Measurements from ENCODE around the gene GTSE1.
"Not testable (repeated sequence)": the region's sequence is repeated elsewhere in the genome, so short reads cannot be mapped to it uniquely, and the experiment has no call there.

Gene GTSE1

DNA sequence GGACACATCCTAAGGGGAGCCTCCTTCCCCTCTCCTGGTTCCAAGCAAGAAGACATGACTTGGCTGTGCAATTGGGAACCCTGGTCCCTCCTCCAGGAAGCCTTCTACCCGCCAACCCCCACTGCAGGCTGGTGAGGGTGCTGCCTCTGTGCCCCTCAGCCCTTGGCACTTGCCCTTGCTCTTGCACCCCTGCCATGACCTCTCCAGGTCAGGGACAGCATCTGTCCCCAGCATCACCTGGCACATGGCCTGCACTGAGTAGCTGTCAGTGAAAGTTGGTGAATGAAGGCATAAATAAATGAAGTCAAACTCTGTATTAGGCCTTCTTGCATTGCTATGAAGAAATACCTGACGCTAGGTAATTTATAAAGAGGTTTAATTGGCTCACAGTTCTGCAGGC lies 1.9 kb upstream of the GTSE1 start:
- DNase-seq (ENCODE audit: low read depth), result no peak

GRCh38 chr22:46295277-46295971 lies 1.2 kb upstream of the GTSE1 start:
- DNase-seq (ENCODE audit: low read depth), result no peak

- no peak for DNase-seq (ENCODE audit: low read depth)
Measured at GRCh38 chr22:46297151-46297812, 612 bp downstream of the GTSE1 start.

- DNase-seq (ENCODE audit: low read depth), result no peak
Measured at GRCh38 chr22:46299101-46299500, 2.4 kb downstream of the GTSE1 start.

- no peak for DNase-seq (ENCODE audit: low read depth)
Measured at GRCh38 chr22:46300491-46300890, 3.8 kb downstream of the GTSE1 start.

- peak; percentile 44 for DNase-seq (ENCODE audit: low read depth)
Measured at GRCh38 chr22:46303347-46303965, 6.8 kb downstream of the GTSE1 start.

DNA sequence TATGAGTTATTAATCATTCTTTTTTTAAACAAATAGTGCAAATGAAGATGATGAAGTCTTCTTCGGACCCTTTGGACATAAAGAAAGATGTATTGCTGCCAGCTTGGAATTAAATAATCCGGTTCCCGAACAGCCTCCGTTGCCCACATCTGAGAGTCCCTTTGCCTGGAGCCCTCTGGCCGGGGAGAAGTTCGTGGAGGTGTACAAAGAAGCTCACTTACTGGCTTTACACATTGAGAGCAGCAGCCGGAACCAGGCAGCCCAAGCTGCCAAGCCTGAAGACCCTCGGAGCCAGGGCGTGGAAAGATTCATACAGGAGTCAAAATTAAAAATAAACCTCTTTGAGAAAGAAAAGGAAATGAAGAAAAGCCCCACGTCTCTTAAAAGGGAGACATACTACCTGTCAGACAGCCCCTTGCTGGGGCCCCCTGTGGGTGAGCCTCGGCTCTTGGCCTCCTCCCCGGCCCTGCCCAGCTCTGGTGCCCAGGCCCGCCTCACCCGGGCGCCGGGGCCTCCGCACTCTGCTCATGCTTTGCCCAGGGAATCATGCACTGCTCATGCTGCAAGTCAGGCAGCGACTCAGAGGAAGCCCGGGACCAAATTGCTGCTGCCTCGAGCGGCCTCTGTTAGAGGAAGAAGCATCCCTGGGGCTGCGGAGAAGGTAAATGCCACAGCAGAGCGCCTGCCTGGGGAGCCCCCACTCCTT lies 11.8 kb downstream of the GTSE1 start:
- DNase-seq (ENCODE audit: low read depth), result no peak

GRCh38 chr22:46309526-46310085 lies 12.9 kb downstream of the GTSE1 start:
- no peak for DNase-seq (ENCODE audit: low read depth)

GRCh38 chr22:46312056-46312455 lies 15.4 kb downstream of the GTSE1 start:
- no peak for DNase-seq (ENCODE audit: low read depth)

- DNase-seq (ENCODE audit: low read depth), result not testable (repeated sequence)
Measured at GRCh38 chr22:46312848-46313247, 16.2 kb downstream of the GTSE1 start.

DNA sequence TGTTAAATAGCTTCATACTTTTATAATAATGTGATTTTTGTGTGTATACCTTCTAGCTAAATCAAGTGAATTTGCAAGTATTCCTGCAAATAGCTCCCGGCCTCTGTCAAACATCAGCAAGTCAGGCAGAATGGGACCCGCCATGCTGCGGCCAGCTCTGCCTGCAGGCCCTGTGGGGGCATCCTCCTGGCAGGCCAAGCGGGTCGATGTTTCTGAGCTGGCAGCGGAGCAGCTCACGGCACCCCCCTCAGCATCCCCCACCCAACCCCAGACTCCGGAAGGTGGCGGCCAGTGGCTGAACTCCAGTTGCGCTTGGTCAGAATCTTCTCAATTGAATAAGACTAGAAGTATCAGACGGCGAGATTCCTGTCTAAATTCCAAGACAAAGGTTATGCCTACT lies 19.3 kb downstream of the GTSE1 start:
- no peak for DNase-seq (ENCODE audit: low read depth)

GRCh38 chr22:46317646-46318045 lies 21.0 kb downstream of the GTSE1 start:
- DNase-seq (ENCODE audit: low read depth), result no peak

GRCh38 chr22:46318576-46318975 lies 21.9 kb downstream of the GTSE1 start:
- DNase-seq (ENCODE audit: low read depth), result no peak

DNA sequence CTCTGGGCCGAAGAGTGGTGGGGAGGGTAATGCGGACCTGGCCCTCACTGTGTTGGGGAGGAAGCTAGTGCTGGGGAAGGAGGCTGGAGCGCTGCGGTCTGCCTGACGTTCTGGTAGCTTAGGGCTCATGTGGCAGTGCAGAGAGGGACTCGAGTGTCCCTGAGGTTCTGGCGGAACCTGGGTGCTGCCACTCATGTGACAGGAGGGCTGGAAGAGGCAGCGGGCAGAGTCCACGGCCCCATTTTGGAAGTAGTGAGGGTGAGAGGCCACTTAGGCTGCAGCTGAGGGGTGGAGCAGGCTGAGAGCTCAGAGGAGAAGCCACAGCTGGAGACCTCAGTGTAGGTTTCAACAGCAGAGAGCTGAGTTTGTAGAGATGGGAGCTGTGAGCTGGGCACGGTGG lies 22.6 kb downstream of the GTSE1 start:
- no peak for DNase-seq (ENCODE audit: low read depth)

DNA sequence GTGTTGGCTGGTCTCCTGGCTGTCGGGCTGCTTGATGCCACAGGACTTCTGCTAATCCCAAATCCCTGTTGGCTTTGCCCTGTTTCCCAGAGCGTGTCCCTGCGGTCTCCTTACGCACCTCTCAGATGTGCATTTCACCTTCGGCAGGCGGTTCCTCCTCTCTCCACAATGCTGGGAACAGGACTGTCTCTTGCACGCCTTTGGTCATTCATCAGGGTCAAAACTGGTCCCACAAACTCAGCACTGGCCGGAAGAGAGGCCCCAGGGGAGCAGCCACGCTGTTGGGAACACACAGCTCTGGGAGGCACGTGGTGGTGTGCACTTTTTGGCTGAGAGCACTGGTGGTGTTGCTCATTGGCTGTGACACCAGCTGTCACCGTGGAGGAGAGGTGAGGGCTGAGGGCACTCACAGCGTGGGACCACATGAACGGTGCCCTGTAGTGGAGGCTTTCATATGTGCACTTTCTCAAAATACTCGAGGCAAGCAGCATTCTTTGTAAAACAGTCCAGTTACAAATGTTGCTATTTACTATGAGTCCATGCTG lies 23.6 kb downstream of the GTSE1 start:
- DNase-seq (ENCODE audit: low read depth), result no peak

- DNase-seq (ENCODE audit: low read depth), result no peak
Measured at GRCh38 chr22:46320716-46321386, 24.2 kb downstream of the GTSE1 start.

- DNase-seq (ENCODE audit: low read depth), result no peak
Measured at GRCh38 chr22:46322711-46323110, 26.0 kb downstream of the GTSE1 start.

- DNase-seq (ENCODE audit: low read depth), result no peak
Measured at GRCh38 chr22:46323162-46323561, 26.5 kb downstream of the GTSE1 start.

DNA sequence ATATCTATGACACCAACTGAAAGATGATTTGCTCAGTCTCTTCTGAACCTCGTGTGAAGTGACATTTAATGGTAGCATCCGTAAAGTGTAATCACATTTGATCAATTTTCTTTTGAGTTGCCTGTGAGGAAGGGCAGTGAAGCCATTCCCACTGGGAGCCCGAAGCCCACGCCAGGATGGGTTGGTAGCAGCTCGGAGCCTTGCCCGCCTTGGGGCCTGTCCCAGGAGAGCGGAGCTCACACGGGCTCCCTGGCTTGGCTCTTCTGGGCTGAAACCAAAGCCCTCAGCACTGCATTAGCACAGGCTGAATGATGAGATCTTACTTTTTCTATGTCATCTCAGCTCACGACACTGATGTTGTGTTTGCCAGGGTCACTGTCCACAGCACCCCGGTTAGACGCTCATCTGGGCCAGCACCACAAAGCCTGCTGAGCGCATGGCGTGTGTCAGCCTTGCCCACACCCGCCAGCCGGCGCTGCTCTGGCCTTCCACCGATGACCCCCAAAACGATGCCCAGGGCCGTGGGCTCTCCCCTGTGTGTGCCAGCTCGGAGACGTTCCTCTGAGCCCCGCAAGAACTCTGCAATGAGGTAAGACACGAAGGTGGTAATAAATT lies 29.5 kb downstream of the GTSE1 start:
- DNase-seq (ENCODE audit: low read depth), result no peak

DNA sequence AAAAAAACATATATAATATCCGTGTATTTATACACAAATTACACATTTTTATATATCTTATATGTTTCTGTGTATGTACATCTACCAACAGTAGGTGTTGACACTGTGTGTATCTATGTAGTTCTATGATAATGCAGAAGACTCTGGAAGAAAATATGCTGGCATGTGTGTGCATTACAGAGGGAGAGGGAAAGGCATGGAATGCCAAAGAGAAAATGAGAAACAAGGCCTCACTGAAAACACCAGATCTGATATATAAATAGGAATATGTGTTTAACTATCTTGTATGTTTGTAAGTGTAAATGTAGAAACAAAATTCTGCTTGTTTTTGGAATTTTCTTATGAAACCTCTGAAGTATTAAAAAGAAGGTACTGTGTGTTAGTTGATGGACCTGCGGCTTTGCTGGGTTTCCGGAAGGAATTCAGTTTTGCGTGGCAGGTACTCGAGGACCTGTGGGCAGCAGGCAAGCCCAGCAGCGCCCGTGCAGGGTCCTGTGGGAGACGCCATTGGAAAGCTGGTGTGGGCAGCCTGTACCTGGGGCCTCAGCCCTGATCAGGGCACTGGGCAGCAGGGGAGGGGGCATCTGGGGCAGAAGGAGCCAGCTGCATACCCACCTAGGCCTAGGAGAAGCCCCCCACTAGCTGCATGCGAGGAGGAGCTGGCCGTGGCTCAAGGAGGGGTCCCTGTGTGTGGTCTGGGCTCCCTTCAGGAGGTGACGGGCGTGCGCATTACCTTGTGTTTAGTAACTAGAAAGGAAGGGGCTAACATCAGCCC lies 31.2 kb downstream of the GTSE1 start:
- no peak for DNase-seq (ENCODE audit: low read depth)
